ENCODE measurements around the gene PDE4A. TPM values are rescaled to one million over a fixed set of nuclear protein-coding genes. Genes with fewer than 3 reads are reported as not detected.

The PDE4A gene
- total RNA-seq, 1 experiment from 2014 or later = 3.1 TPM

- Histone ChIP-seq H3F3A (ENCODE audit: low read length, unreplicated experiment) (no peaks in the 10 kb centered on the region), H3K4me3 (ENCODE audit: low read length) (no peak overlapping the region), H3K27ac (ENCODE audit: low read length) (no peak overlapping the region), H3K9me2 (replicated peaks; ENCODE audit: low read length) (no peaks in the 10 kb centered on the region), H3K79me2 (ENCODE audit: low read length) (no peaks in the 10 kb centered on the region), H3K36me3 (ENCODE audit: low read depth, low read length) (no peaks in the 10 kb centered on the region), H3K4me2 (ENCODE audit: low read length) (no peak overlapping the region), H3K4me1 (ENCODE audit: insufficient read depth, low read length) (peaks cover 36% of the 10 kb centered on the region), H3K27me3 (ENCODE audit: low read length) (peaks cover 51% of the 10 kb centered on the region), H4K20me1 (ENCODE audit: low read length) (no peaks in the 10 kb centered on the region), H2AFZ (ENCODE audit: low read length) (no peak overlapping the region), H3K9me3 (ENCODE audit: low read length) (no peaks in the 10 kb centered on the region), H3K9ac (ENCODE audit: low read length) (no peak overlapping the region)
- DNase-seq (no peak), ATAC-seq (no peak)
- TF ChIP-seq EZH2phosphoT487 (IDR thresholded peaks at IDR 0.05; ENCODE audit: borderline replicate concordance, low read length) (no peak), CTCF (conservative IDR thresholded peaks at IDR 0.05; ENCODE audit: low read depth, low read length) (no peak), EZH2 (IDR thresholded peaks at IDR 0.05; ENCODE audit: low read length, unreplicated experiment) (no peak)
- intact Hi-C loops (cut with micrococcal nuclease) = no loop called here
- ChIA-PET POLR2A (ENCODE audit: unreplicated experiment) (no interaction called here), CTCF (no interaction called here)
- no TSS peak for BruUV-seq (replicated peaks)
Observed at GRCh38 chr19:10422046-10422461, 1.7 kb downstream of the PDE4A start.

- POLR2A ChIA-PET (ENCODE audit: unreplicated experiment) = no interaction called here
- no peak overlapping the region for H3K4me2 ChIP-seq (ENCODE audit: low read length)
- H3K4me3 ChIP-seq (ENCODE audit: low read length) = no peak overlapping the region
- no peaks in the 10 kb centered on the region for H3K9me3 ChIP-seq (ENCODE audit: low read length)
- H3K36me3 ChIP-seq (ENCODE audit: low read depth, low read length) = no peaks in the 10 kb centered on the region
- H3K4me1 ChIP-seq (ENCODE audit: insufficient read depth, low read length) = peaks cover 33% of the 10 kb centered on the region
- no peak for DNase-seq
- no peak overlapping the region for H2AFZ ChIP-seq (ENCODE audit: low read length)
- TF ChIP-seq CTCF (conservative IDR thresholded peaks at IDR 0.05; ENCODE audit: low read depth, low read length) = no peak
- TF ChIP-seq EZH2 (IDR thresholded peaks at IDR 0.05; ENCODE audit: low read length, unreplicated experiment) = no peak
- TF ChIP-seq EZH2phosphoT487 (IDR thresholded peaks at IDR 0.05; ENCODE audit: borderline replicate concordance, low read length) = no peak
- H4K20me1 ChIP-seq (ENCODE audit: low read length) = no peaks in the 10 kb centered on the region
- peaks cover 43% of the 10 kb centered on the region for H3K27me3 ChIP-seq (ENCODE audit: low read length)
- no peak overlapping the region for H3K9ac ChIP-seq (ENCODE audit: low read length)
- intact Hi-C loops (cut with micrococcal nuclease) = no loop called here
- no peaks in the 10 kb centered on the region for H3K79me2 ChIP-seq (ENCODE audit: low read length)
- CTCF ChIA-PET = no interaction called here
- BruUV-seq (replicated peaks) = no TSS peak
- H3K27ac ChIP-seq (ENCODE audit: low read length) = no peak overlapping the region
- no peaks in the 10 kb centered on the region for H3K9me2 ChIP-seq (replicated peaks; ENCODE audit: low read length)
- no peaks in the 10 kb centered on the region for H3F3A ChIP-seq (ENCODE audit: low read length, unreplicated experiment)
- ATAC-seq = no peak
Observed at GRCh38 chr19:10422846-10423245, 2.5 kb downstream of the PDE4A start.

GRCh38 chr19:10424011-10424637 lies 3.8 kb downstream of the PDE4A start:
- ATAC-seq (peak; percentile 91), DNase-seq (peak; percentile 93)
- ChIA-PET CTCF (no interaction called here), POLR2A (ENCODE audit: unreplicated experiment) (no interaction called here)
- H2AFZ ChIP-seq (ENCODE audit: low read length) = peak overlapping the region; percentile 92
- H3K4me1 ChIP-seq (ENCODE audit: insufficient read depth, low read length) = peaks cover 24% of the 10 kb centered on the region
- no peak overlapping the region for H3K27ac ChIP-seq (ENCODE audit: low read length)
- H3K4me2 ChIP-seq (ENCODE audit: low read length) = peak overlapping the region; percentile 95
- peak overlapping the region; percentile 71 for H3K4me3 ChIP-seq (ENCODE audit: low read length)
- no peak for TF ChIP-seq EZH2 (IDR thresholded peaks at IDR 0.05; ENCODE audit: low read length, unreplicated experiment)
- TF ChIP-seq EZH2phosphoT487 (IDR thresholded peaks at IDR 0.05; ENCODE audit: borderline replicate concordance, low read length) = no peak
- peak; percentile 94 for TF ChIP-seq CTCF (conservative IDR thresholded peaks at IDR 0.05; ENCODE audit: low read depth, low read length)
- no TSS peak for BruUV-seq (replicated peaks)
- H3K9ac ChIP-seq (ENCODE audit: low read length) = no peak overlapping the region
- no peaks in the 10 kb centered on the region for H4K20me1 ChIP-seq (ENCODE audit: low read length)
- no peaks in the 10 kb centered on the region for H3F3A ChIP-seq (ENCODE audit: low read length, unreplicated experiment)
- no peaks in the 10 kb centered on the region for H3K36me3 ChIP-seq (ENCODE audit: low read depth, low read length)
- no peaks in the 10 kb centered on the region for H3K9me2 ChIP-seq (replicated peaks; ENCODE audit: low read length)
- H3K79me2 ChIP-seq (ENCODE audit: low read length) = no peaks in the 10 kb centered on the region
- peaks cover 31% of the 10 kb centered on the region for H3K27me3 ChIP-seq (ENCODE audit: low read length)
- H3K9me3 ChIP-seq (ENCODE audit: low read length) = no peaks in the 10 kb centered on the region
- intact Hi-C loops (cut with micrococcal nuclease) = loop anchor here (1.0 kb wide), 1 partner anchor 20 kb away; no protein-coding TSS in a partner anchor
